ENCODE results near the gene CTDP1.
"Not testable (repeated sequence)": the region's sequence is repeated elsewhere in the genome, so short reads cannot be mapped to it uniquely, and the experiment has no call there.

Gene CTDP1

GRCh38 chr18:79718878-79719477 is 39.4 kb downstream of the CTDP1 start:
- H3K4me3 ChIP-seq (ENCODE audit: low read depth, low read length), result no peak overlapping the region

GRCh38 chr18:79719478-79720358 is 40.1 kb downstream of the CTDP1 start:
- not testable (repeated sequence) for H3K4me3 ChIP-seq (ENCODE audit: low read depth, low read length)

GRCh38 chr18:79720359-79720733 is 40.7 kb downstream of the CTDP1 start:
- H3K4me3 ChIP-seq (ENCODE audit: low read depth, low read length), result no peak overlapping the region

GRCh38 chr18:79723036-79723435 is 43.4 kb downstream of the CTDP1 start:
- no peak overlapping the region for H3K4me3 ChIP-seq (ENCODE audit: low read depth, low read length)

- H3K4me3 ChIP-seq (ENCODE audit: low read depth, low read length), result no peak overlapping the region
Measured at GRCh38 chr18:79723628-79724027, 44.0 kb downstream of the CTDP1 start.

GRCh38 chr18:79724299-79725080 is 44.9 kb downstream of the CTDP1 start:
- H3K4me3 ChIP-seq (ENCODE audit: low read depth, low read length), result no peak overlapping the region

- no peak overlapping the region for H3K4me3 ChIP-seq (ENCODE audit: low read depth, low read length)
Measured at GRCh38 chr18:79725486-79725885, 45.9 kb downstream of the CTDP1 start.

GRCh38 chr18:79726721-79727120 is 47.1 kb downstream of the CTDP1 start:
- H3K4me3 ChIP-seq (ENCODE audit: low read depth, low read length), result no peak overlapping the region

- H3K4me3 ChIP-seq (ENCODE audit: low read depth, low read length), result no peak overlapping the region
Measured at GRCh38 chr18:79727211-79727610, 47.6 kb downstream of the CTDP1 start.

- no peak overlapping the region for H3K4me3 ChIP-seq (ENCODE audit: low read depth, low read length)
Measured at GRCh38 chr18:79728931-79729586, 49.5 kb downstream of the CTDP1 start.

GRCh38 chr18:79729611-79730010 is 50.0 kb downstream of the CTDP1 start:
- no peak overlapping the region for H3K4me3 ChIP-seq (ENCODE audit: low read depth, low read length)

- no peak overlapping the region for H3K4me3 ChIP-seq (ENCODE audit: low read depth, low read length)
Measured at GRCh38 chr18:79730804-79731203, 51.2 kb downstream of the CTDP1 start.

GRCh38 chr18:79731881-79732720 is 52.5 kb downstream of the CTDP1 start:
- H3K4me3 ChIP-seq (ENCODE audit: low read depth, low read length), result not testable (repeated sequence)

- no peak overlapping the region for H3K4me3 ChIP-seq (ENCODE audit: low read depth, low read length)
Measured at GRCh38 chr18:79732721-79733025, 53.1 kb downstream of the CTDP1 start.

GRCh38 chr18:79733135-79733701 is 53.6 kb downstream of the CTDP1 start:
- H3K4me3 ChIP-seq (ENCODE audit: low read depth, low read length), result no peak overlapping the region

- H3K4me3 ChIP-seq (ENCODE audit: low read depth, low read length), result no peak overlapping the region
Measured at GRCh38 chr18:79733986-79734770, 54.6 kb downstream of the CTDP1 start.

- no peak overlapping the region for H3K4me3 ChIP-seq (ENCODE audit: low read depth, low read length)
Measured at GRCh38 chr18:79735071-79735980, 55.7 kb downstream of the CTDP1 start.

- H3K4me3 ChIP-seq (ENCODE audit: low read depth, low read length), result no peak overlapping the region
Measured at GRCh38 chr18:79736230-79736629, 56.6 kb downstream of the CTDP1 start.

Data from iPS-11a (cell line).